ENCODE measurements around the gene RHOBTB3. TPM values are rescaled to one million over a fixed set of nuclear protein-coding genes. Genes with fewer than 3 reads are reported as not detected.
A peak's percentile ranks its signal among the peaks of the same experiment; 100 is the strongest.

The RHOBTB3 gene
- total RNA-seq, 6 experiments from 2014 or later = 24.1 to 49.1 (median 38.9) TPM

DNA sequence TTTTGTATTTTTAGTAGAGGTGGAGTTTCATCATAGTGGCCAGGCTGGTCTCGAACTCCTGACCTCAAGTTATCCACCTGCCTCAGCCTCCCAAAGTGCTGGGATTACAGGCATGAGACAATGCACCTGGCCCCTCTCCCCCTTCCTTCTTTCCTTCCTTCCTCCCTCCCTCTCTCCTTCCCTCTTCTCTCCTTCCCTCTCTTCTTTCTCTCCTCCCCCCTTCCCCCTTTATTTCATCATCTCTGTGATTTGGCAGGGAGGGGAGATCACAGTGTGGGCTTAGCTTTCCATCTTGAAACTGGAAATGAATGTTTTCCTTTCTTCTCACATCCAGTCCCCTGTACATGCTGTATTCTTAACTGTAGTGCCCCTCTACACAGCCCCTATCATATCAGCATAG, 12.7 kb downstream of the RHOBTB3 start:
- Histone ChIP-seq H3K36me3 (peaks cover 0 to 6% (median 1%) of the 10 kb centered on the region in 4 donors), H3K27ac (no peak overlapping the region), H3K9me3 (no peaks in the 10 kb centered on the region), H3K4me1 (peaks cover 0 to 19% (median 8%) of the 10 kb centered on the region in 4 donors), H3K27me3 (no peaks in the 10 kb centered on the region), H3K4me3 (no peak overlapping the region)
- no peak for DNase-seq
- no peak for ATAC-seq
- no CpG with 5 or more reads among the region's 1 CpG for WGBS (ENCODE audit: insufficient coverage, low coverage, low lambda C conversion rate, missing lambda C conversion rate)
- TF ChIP-seq, protein P1, sequence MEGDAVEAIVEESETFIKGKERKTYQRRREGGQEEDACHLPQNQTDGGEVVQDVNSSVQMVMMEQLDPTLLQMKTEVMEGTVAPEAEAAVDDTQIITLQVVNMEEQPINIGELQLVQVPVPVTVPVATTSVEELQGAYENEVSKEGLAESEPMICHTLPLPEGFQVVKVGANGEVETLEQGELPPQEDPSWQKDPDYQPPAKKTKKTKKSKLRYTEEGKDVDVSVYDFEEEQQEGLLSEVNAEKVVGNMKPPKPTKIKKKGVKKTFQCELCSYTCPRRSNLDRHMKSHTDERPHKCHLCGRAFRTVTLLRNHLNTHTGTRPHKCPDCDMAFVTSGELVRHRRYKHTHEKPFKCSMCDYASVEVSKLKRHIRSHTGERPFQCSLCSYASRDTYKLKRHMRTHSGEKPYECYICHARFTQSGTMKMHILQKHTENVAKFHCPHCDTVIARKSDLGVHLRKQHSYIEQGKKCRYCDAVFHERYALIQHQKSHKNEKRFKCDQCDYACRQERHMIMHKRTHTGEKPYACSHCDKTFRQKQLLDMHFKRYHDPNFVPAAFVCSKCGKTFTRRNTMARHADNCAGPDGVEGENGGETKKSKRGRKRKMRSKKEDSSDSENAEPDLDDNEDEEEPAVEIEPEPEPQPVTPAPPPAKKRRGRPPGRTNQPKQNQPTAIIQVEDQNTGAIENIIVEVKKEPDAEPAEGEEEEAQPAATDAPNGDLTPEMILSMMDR (IDR thresholded peaks at IDR 0.05) = no peak
- TF ChIP-seq POLR2A (IDR thresholded peaks at IDR 0.05) = no peak
- intact Hi-C loops (cut with DNase I) = no loop called here

DNA sequence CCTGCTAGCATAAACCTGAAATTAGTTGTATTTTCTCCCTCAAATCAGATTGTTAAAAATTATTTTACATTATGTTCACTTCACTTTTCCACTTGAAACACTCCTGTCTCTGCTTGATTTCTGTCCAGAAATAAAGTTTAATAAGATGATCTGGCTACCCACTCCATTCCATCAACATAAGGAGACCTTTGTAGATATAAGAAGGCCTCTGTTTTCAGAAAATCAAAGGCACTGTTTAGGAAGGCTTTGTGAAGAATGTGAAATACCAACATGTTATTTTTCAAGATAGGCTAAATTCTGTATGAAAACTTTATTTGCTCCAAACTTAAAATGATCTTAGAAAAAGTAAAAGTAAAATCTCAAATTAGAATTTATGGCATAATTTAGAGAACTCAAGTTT, 15.1 kb downstream of the RHOBTB3 start:
- peaks cover 0 to 14% (median 5%) of the 10 kb centered on the region in 4 donors for H3K4me1 ChIP-seq
- DNase-seq (no peak), ATAC-seq (no peak)
- H3K36me3 ChIP-seq = peaks cover 0 to 7% (median 1%) of the 10 kb centered on the region in 4 donors
- intact Hi-C loops (cut with DNase I) = no loop called here
- H3K4me3 ChIP-seq = no peak overlapping the region
- TF ChIP-seq, protein P1 (IDR thresholded peaks at IDR 0.05) = no peak
- no peak for TF ChIP-seq POLR2A (IDR thresholded peaks at IDR 0.05)
- H3K27ac ChIP-seq = no peak overlapping the region
- no peaks in the 10 kb centered on the region for H3K27me3 ChIP-seq
- H3K9me3 ChIP-seq = no peaks in the 10 kb centered on the region

DNA sequence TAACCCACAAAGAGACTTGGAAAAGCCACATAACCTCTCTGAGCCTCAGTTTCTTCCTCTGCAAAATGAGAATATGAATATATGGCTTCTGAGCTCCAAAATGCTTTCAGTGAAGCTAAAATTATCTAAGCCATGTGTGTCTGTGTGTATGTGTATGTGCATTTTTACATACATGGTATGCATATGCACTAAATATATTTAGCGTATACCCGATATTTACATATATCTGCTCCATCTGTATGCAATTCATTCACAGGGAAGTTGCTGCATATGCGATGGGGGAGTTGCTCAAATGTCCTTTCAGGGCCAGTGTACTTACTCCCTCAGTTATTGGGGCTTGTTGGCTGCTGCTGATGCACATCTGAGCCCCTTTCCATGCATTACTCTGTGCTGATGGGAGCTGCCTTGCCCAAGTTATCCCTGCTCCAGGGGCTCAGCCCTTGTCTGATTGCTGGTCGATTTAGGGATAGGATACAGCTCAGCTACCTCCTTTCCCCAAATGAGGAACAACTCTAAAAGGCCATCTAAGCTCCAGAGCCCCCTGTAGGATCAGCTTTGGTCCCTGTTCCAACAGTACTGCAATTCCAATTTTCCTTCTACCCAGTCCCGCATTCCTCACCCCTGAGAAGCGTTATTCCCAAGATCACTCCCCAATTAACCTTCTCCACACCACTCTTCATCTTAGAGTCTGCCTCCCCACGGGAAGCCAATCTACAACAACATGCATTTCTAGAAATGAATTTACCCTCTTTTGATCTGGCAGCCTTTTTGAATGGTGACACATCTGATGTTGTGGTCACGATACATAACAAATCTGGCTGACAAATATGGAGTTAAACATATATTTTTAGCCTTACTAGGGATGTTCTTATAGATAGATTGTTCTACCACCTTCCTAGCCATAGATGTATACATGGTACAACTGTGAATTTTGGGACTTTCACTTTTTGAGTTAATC, 15.9 kb downstream of the RHOBTB3 start:
- H3K9me3 ChIP-seq = no peaks in the 10 kb centered on the region
- H3K27me3 ChIP-seq = no peaks in the 10 kb centered on the region
- intact Hi-C loops (cut with DNase I) = no loop called here
- no peak for ATAC-seq
- no peak for DNase-seq
- peaks cover 0 to 11% (median 1%) of the 10 kb centered on the region in 4 donors for H3K36me3 ChIP-seq
- H3K4me3 ChIP-seq = no peak overlapping the region
- TF ChIP-seq, protein P1 (IDR thresholded peaks at IDR 0.05) = no peak
- TF ChIP-seq POLR2A (IDR thresholded peaks at IDR 0.05) = no peak
- WGBS (ENCODE audit: insufficient coverage, low coverage, low lambda C conversion rate, missing lambda C conversion rate) = 97% methylated on average over 7 of the region's 8 CpGs
- peaks cover 0 to 14% (median 5%) of the 10 kb centered on the region in 4 donors for H3K4me1 ChIP-seq
- H3K27ac ChIP-seq = no peak overlapping the region

DNA sequence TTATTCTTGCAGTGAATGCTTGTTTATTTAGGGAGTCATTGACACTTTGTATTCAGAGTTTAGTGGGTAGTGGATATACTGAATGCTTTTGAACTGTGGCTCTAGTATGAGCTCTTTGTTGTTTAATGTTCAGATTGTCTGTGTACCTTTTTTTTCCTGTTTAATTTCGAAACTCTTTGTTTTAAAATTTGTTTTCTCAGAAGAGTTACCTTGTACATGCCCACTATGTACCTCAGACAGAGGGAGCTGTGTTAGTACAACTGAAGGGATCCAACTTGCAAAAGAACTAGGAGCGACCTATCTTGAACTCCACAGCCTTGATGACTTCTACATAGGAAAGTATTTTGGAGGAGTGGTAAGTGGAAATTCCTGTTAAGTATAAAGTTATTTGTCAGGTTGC, 17.0 kb downstream of the RHOBTB3 start:
- H3K4me1 ChIP-seq = peaks cover 0 to 14% (median 5%) of the 10 kb centered on the region in 4 donors
- intact Hi-C loops (cut with DNase I) = no loop called here
- no peaks in the 10 kb centered on the region for H3K27me3 ChIP-seq
- H3K27ac ChIP-seq = peak overlapping the region in 1 of 3 donors; percentile 39
- WGBS (ENCODE audit: insufficient coverage, low coverage, low lambda C conversion rate, missing lambda C conversion rate) = 29% methylated on average over 2 of the region's 2 CpGs
- H3K36me3 ChIP-seq = peaks cover 0 to 17% (median 1%) of the 10 kb centered on the region in 4 donors
- TF ChIP-seq POLR2A (IDR thresholded peaks at IDR 0.05) = no peak
- TF ChIP-seq, protein P1 (IDR thresholded peaks at IDR 0.05) = no peak
- DNase-seq = no peak
- H3K4me3 ChIP-seq = no peak overlapping the region
- H3K9me3 ChIP-seq = no peaks in the 10 kb centered on the region
- ATAC-seq = peak; percentile 48 to 79 (median 74)
